ENCODE data around the gene AFDN. TPM values are rescaled to one million over a fixed set of nuclear protein-coding genes. Genes with fewer than 3 reads are reported as not detected.

AFDN gene
- polyA plus RNA-seq, 1 experiment: 26.6 TPM

DNA sequence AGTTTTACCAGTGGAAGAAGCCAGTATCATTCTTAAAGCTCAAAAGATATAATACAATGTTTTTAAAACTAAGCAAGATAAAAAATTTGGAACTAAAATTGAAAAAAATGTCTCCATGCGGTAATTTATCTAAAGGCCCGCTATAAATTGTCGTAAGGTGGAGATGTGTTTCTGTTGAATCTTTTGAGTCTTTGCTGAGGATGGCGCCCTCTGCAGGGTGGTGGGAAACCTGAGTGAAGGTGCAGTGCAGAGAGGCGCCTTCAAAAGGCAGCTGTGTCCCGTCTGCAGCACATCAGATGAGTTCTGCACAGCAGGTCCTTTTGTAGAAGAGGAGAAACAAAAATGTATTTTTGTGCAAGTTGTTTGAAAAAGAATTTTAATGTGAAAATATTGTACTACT is 141.4 kb downstream of the AFDN start:
- no peak for DNase-seq (ENCODE audit: low read depth, low spot score)
- H3K27me3 ChIP-seq (ENCODE audit: control insufficient read depth, insufficient read depth, low read length): no peaks in the 10 kb centered on the region
- H3K27ac ChIP-seq (ENCODE audit: low read depth, low read length): no peak overlapping the region
- H3K4me3 ChIP-seq (ENCODE audit: low read depth, low read length): no peak overlapping the region
- ChIA-PET POLR2A (no interaction called here), CTCF (interaction anchor here (1.0 kb wide), 1 partner anchor 13 kb away, joined by 6 read pairs; no protein-coding TSS in a partner anchor)
- no peaks in the 10 kb centered on the region for H3K9me3 ChIP-seq (ENCODE audit: control insufficient read depth, insufficient read depth, low read length)
- TF ChIP-seq CTCF (IDR thresholded peaks at IDR 0.05; ENCODE audit: low read depth, low read length): peak; percentile 25

- no peak for DNase-seq (ENCODE audit: low read depth, low spot score)
- no peak for TF ChIP-seq CTCF (IDR thresholded peaks at IDR 0.05; ENCODE audit: low read depth, low read length)
- no peaks in the 10 kb centered on the region; the same call in 1 of the 2 replicates for H3K9me3 ChIP-seq (ENCODE audit: control insufficient read depth, insufficient read depth, low read length)
- H3K27ac ChIP-seq (ENCODE audit: low read depth, low read length): no peak overlapping the region
- POLR2A ChIA-PET: no interaction called here
- CTCF ChIA-PET: no interaction called here
- no peaks in the 10 kb centered on the region for H3K27me3 ChIP-seq (ENCODE audit: control insufficient read depth, insufficient read depth, low read length)
- no peak overlapping the region for H3K4me3 ChIP-seq (ENCODE audit: low read depth, low read length)
Measured at GRCh38 chr6:167970230-167970629, 143.5 kb downstream of the AFDN start.

DNA sequence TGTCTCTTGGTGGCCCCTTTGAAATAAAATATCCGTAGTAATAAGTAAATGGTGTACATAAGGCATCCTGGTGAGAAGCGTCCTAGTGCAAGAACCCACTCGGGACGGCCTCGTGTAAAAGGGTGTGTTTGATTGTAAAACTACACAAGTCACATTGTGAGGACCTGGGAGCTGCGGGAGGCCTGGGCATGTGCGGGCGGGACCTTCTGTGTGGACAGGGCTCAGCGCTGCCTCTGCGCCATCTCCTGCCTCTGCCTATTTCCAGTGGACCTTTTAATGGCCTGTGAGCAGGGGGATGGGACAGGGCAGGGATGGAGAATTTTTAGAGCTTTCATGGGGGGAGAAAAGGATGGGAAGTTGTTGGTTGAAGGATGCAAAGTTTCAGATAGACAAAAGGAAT is 145.5 kb downstream of the AFDN start:
- Histone ChIP-seq H3K9me3 (ENCODE audit: control insufficient read depth, insufficient read depth, low read length) (peaks cover 7% of the 10 kb centered on the region; the same call in 1 of the 2 replicates), H3K4me3 (ENCODE audit: low read depth, low read length) (no peak overlapping the region), H3K27ac (ENCODE audit: low read depth, low read length) (no peak overlapping the region), H3K27me3 (ENCODE audit: control insufficient read depth, insufficient read depth, low read length) (no peaks in the 10 kb centered on the region)
- ChIA-PET CTCF (no interaction called here), POLR2A (no interaction called here)
- DNase-seq (ENCODE audit: low read depth, low spot score): no peak
- TF ChIP-seq CTCF (IDR thresholded peaks at IDR 0.05; ENCODE audit: low read depth, low read length): no peak

DNA sequence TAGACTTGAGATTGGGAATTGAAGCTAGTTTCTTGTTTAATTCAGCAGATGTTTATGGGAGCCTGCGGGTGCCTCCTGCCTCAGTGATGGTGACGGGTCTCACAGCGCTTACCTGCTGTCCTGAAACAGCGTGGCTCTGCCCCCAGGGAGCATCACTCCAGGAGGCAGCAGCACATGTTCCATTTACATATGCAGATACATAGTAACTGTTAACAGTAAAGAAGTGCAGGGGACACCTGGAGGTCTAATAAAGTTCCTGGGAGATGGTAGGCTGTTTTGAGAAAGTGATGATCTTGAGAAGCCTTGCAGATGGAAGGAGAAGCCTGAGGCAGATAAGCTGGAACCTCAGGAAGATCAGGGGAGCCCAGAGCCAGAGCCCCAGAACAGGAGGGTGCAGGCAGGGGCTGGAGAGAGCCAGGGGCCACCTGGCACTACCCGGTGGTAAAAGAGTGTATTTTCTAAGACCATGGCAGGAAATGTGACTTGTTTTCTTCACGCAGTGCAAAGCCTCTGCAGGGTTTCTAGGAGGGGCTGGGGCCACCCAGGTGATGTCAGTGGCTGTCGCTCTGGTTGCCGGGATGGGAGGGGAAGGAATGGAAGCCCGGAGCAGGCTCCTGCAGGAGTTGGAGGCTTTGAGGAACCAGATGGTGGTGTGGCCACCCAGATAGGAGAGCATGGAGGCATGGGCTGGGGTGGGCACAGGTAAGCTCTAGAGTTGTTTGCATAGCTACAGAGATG is 146.6 kb downstream of the AFDN start:
- CTCF ChIA-PET: no interaction called here

More for the DNA sequence above, 146.6 kb downstream of the AFDN start:
- no peak for DNase-seq (ENCODE audit: low read depth, low spot score)
- Histone ChIP-seq H3K9me3 (ENCODE audit: control insufficient read depth, insufficient read depth, low read length) (peaks cover 15% of the 10 kb centered on the region; the same call in 1 of the 2 replicates), H3K27me3 (ENCODE audit: control insufficient read depth, insufficient read depth, low read length) (no peaks in the 10 kb centered on the region), H3K4me3 (ENCODE audit: low read depth, low read length) (no peak overlapping the region), H3K27ac (ENCODE audit: low read depth, low read length) (no peak overlapping the region)
- POLR2A ChIA-PET: no interaction called here
- TF ChIP-seq CTCF (IDR thresholded peaks at IDR 0.05; ENCODE audit: low read depth, low read length): no peak
